ENCODE data around the gene RCL1.

GRCh38 chr9:4850603-4851310 lies 58.0 kb downstream of the RCL1 start:
- TF ChIP-seq, protein P1, sequence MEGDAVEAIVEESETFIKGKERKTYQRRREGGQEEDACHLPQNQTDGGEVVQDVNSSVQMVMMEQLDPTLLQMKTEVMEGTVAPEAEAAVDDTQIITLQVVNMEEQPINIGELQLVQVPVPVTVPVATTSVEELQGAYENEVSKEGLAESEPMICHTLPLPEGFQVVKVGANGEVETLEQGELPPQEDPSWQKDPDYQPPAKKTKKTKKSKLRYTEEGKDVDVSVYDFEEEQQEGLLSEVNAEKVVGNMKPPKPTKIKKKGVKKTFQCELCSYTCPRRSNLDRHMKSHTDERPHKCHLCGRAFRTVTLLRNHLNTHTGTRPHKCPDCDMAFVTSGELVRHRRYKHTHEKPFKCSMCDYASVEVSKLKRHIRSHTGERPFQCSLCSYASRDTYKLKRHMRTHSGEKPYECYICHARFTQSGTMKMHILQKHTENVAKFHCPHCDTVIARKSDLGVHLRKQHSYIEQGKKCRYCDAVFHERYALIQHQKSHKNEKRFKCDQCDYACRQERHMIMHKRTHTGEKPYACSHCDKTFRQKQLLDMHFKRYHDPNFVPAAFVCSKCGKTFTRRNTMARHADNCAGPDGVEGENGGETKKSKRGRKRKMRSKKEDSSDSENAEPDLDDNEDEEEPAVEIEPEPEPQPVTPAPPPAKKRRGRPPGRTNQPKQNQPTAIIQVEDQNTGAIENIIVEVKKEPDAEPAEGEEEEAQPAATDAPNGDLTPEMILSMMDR (IDR thresholded peaks at IDR 0.05; ENCODE audit: borderline replicate concordance, extremely low read depth, low read length, poor library complexity, severe bottlenecking) = no peak
- TF ChIP-seq EZH2 (IDR thresholded peaks at IDR 0.05; ENCODE audit: borderline replicate concordance, low read depth, low read length, severe bottlenecking) = no peak

All from DND-41 (cell line).